Immature natural killer cell (primary cell): ENCODE data around the gene PLG. TPM values are rescaled to one million over a fixed set of nuclear protein-coding genes. Genes with fewer than 3 reads are reported as not detected.
"Not testable (repeated sequence)": the region's sequence is repeated elsewhere in the genome, so short reads cannot be mapped to it uniquely, and the experiment has no call there.

Experiments used
- DNase-seq, 3 donors: peaks; one replicate each; pipeline ENCODE4 v3.0.0; 2022; ENCODE audit warnings: mixed read lengths in 1 of 3
- H3K27ac Mint-ChIP-seq, 6 donors: one replicate each; pipeline ENCODE4 v1.8.0; 2020; ENCODE audit warnings: mixed read lengths in 6 of 6, mild to moderate bottlenecking in 5 of 6, inconsistent platforms in 4 of 6, moderate library complexity in 3 of 6
- H3K27me3 Mint-ChIP-seq, 3 donors: one replicate each; pipeline ENCODE4 v1.8.0; 2020 to 2021; ENCODE audit warnings: low read depth in 3 of 3, mild to moderate bottlenecking in 3 of 3, mixed read lengths in 3 of 3, moderate library complexity in 3 of 3, inconsistent platforms in 1 of 3
- H3K36me3 Mint-ChIP-seq, 3 donors: one replicate each; pipeline ENCODE4 v1.8.0; 2020; ENCODE audit warnings: mixed read lengths in 3 of 3, inconsistent platforms in 2 of 3, mild to moderate bottlenecking in 2 of 3
- H3K4me1 Mint-ChIP-seq, 2 donors: one replicate each; pipeline ENCODE4 v1.8.0; 2020; ENCODE audit warnings: inconsistent platforms in 2 of 2, mild to moderate bottlenecking in 2 of 2, mixed read lengths in 2 of 2, moderate library complexity in 1 of 2
- H3K4me3 Mint-ChIP-seq, 5 donors: one replicate each; pipeline ENCODE4 v1.8.0; 2020; ENCODE audit warnings: mild to moderate bottlenecking in 5 of 5, mixed read lengths in 5 of 5, inconsistent platforms in 3 of 5, moderate library complexity in 3 of 5
- H3K9me3 Mint-ChIP-seq, 6 donors: one replicate each; pipeline ENCODE4 v1.8.0; 2020; ENCODE audit warnings: mild to moderate bottlenecking in 6 of 6, mixed read lengths in 6 of 6, inconsistent platforms in 4 of 6, moderate library complexity in 3 of 6
- polyA plus RNA-seq, 3 donors: library from polyadenylated mRNA; unstranded; fragments of 300-500 nt; fragmentation: Illumina TruSeq; gene quantifications; one replicate each; pipeline ENCODE4 v1.2.3, GENCODE V29; 2021

PLG gene
- polyA plus RNA-seq, 3 donors from 2014 or later, result not detected

DNA sequence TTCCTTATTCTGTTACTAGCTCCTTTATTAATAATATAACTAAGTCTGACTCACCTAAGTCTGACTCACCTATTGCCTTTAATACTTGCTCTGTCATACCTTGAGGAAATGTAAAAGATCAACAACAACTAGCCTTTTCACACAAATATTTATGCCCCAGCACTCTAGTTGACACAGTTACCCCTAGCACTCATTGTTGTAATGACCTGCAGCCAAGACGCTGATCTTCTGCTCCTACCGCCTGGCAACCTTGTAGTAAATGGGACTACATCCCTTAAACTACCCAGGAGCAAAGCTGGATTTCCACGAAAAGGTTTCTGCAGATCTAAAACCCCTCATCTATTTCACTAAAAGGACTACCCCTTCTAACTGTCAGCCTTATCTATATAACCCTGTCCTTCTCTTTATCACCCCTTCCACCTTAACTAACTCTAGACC lies 90.0 kb downstream of the PLG start:
- no peak overlapping the region for H3K27ac Mint-ChIP-seq
- H3K4me3 Mint-ChIP-seq, result no peak overlapping the region
- peaks cover 0 to 3% (median 3%) of the 10 kb centered on the region in 3 donors for H3K27me3 Mint-ChIP-seq

DNA sequence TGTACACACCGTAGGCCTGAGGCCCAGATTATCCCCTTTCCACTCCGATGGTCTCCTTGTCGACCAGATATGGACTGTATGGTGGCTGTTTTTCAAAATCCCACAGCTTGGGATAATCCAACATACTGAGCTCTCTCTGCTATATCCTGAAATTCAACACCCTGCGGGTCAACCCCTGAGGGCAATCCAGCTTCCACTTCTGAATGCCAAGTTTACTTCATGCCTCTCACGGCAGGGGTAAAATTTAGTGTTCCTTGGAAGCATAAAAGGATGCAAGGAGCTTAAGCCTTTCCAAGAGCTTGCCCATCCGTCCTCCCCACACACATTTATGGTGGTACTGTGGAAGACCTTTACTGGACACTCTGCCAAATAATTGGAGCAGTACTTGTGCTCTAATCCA lies 90.7 kb downstream of the PLG start:
- H3K36me3 Mint-ChIP-seq, result no peaks in the 10 kb centered on the region
- H3K27ac Mint-ChIP-seq, result no peak overlapping the region
- DNase-seq, result no peak
- H3K4me3 Mint-ChIP-seq, result no peak overlapping the region
- peaks cover 4 to 13% (median 9%) of the 10 kb centered on the region in 6 donors for H3K9me3 Mint-ChIP-seq
- H3K27me3 Mint-ChIP-seq, result peaks cover 0 to 3% (median 3%) of the 10 kb centered on the region in 3 donors
- H3K4me1 Mint-ChIP-seq, result no peaks in the 10 kb centered on the region

More for the DNA sequence above, 90.0 kb downstream of the PLG start:
- DNase-seq, result no peak
- Mint-ChIP-seq H3K36me3 (no peaks in the 10 kb centered on the region), H3K9me3 (peaks cover 4 to 18% (median 9%) of the 10 kb centered on the region in 6 donors), H3K4me1 (no peaks in the 10 kb centered on the region)

DNA sequence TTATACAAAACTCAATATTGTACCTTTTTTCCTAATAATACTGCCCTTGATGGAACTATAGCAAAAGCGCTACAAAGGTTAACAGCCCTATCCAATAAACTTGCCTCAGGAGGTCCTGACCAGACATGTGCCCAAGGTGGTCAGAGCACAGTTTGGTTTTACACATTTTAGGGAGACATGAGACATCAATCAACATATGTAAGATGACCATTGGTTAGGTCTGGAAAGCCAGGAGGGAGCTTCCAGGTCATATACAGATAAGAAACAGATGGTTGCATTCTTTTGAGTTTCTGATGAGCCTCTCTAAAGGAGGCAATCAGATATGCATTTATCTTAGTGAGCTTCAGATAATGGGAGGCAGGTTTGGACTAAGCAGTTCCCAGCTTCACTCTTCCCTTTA lies 91.6 kb downstream of the PLG start:
- Mint-ChIP-seq H3K4me1 (no peaks in the 10 kb centered on the region), H3K36me3 (no peaks in the 10 kb centered on the region), H3K9me3 (peaks cover 2 to 9% (median 7%) of the 10 kb centered on the region in 6 donors), H3K27ac (no peak overlapping the region), H3K4me3 (no peak overlapping the region), H3K27me3 (peaks cover 0 to 3% (median 3%) of the 10 kb centered on the region in 3 donors)
- no peak for DNase-seq

DNA sequence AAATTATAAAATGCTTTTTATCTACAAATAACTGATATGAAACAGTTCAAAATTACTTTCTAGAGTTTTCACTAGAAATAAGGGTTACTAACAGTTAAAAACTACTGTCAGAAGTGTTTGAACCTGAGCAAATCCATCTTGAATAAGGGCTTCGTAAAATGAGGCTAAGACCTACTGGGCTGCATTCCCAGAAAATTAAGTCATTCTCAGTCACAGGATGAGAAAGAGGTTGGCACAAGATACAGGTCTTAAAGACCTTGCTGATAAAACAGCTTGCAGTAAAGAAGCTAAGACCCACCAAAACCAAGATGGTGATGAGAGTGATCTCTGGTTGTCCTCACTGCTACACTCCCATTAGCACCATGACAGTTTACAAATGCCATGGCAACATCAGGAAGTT lies 93.7 kb downstream of the PLG start:
- Mint-ChIP-seq H3K27ac (no peak overlapping the region), H3K27me3 (peaks cover 0 to 3% (median 0%) of the 10 kb centered on the region in 3 donors), H3K9me3 (peaks cover 0 to 8% (median 1%) of the 10 kb centered on the region in 6 donors), H3K4me3 (no peak overlapping the region), H3K36me3 (no peaks in the 10 kb centered on the region), H3K4me1 (no peaks in the 10 kb centered on the region)
- no peak for DNase-seq

DNA sequence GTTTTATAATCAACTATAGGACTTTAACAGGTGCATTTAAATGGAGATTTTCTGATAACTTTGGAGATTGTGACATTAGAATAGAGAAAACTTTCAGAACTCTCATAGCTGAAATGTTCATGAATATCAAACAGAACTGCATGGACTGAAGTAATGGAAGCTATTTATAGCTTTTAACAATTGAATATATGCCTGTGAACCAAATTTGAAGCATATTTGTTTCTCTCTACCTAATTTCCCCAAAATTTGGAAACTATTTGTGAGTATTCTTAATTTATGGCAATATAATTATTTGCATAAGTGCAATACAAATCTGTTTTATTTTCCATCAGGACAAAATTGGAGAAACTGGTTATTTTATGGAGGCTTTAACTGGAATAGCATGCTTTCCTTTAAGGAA lies 96.6 kb downstream of the PLG start:
- Mint-ChIP-seq H3K27ac (no peak overlapping the region), H3K27me3 (peaks cover 0 to 5% (median under 1%) of the 10 kb centered on the region in 3 donors), H3K4me3 (no peak overlapping the region), H3K4me1 (no peaks in the 10 kb centered on the region), H3K36me3 (no peaks in the 10 kb centered on the region), H3K9me3 (peaks cover 0 to 5% (median 0%) of the 10 kb centered on the region in 6 donors)
- DNase-seq, result no peak

DNA sequence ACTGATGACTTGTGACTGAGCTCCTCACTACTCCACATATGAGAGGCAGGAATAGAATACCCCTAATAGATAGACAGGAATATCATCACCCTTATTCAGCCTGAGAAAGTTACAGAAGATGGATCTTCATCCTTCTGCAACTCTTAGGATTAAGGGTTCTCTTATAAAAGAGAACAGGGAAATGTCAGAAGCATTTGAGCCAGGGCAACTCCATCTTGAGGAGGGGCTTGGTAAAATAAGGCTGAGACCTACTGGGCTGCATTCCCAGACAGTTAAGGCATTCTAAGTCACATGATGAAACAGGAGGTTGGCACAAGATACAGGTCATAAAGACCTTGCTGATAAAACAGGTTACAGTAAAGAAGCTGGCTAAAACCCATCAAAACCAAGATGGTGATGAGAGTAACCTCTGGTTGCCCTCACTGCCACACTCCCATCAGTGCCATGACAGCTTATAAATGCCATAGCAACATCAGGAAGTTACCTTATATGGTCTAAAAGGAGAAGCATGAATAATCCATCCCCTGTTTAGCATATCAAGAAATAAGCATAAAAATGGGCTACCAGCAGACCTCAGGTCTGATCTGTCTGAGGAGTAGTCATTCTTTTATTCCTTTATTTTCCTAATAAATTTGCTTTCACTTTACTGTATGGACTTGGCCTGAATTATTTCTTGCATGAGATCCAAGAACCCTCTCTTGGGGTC lies 97.9 kb downstream of the PLG start:
- no peak for DNase-seq
- no peak overlapping the region for H3K27ac Mint-ChIP-seq
- H3K4me3 Mint-ChIP-seq, result no peak overlapping the region
- H3K9me3 Mint-ChIP-seq, result peaks cover 0 to 5% (median 0%) of the 10 kb centered on the region in 6 donors
- H3K4me1 Mint-ChIP-seq, result no peaks in the 10 kb centered on the region
- peaks cover 0 to 5% (median 2%) of the 10 kb centered on the region in 3 donors for H3K27me3 Mint-ChIP-seq
- H3K36me3 Mint-ChIP-seq, result no peaks in the 10 kb centered on the region

DNA sequence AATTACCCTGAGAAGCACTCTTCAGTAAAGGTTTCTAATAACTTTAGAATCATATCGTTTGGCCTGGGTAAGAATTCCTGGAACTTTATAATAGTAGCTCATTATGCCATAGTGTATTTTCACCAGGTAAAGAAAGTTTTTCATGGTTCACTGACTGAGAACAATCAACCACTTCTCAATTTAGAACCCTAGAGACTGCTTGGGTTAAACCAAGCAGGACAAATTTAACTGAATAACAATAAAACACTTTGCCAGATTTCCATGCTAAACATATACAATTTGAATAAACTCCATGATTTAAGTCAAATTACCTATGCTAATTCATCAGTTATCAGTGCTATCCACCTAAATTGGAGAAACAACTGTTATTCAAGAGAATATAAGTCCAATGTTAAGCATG lies 99.4 kb downstream of the PLG start:
- Mint-ChIP-seq H3K4me3 (no peak overlapping the region), H3K4me1 (no peaks in the 10 kb centered on the region), H3K9me3 (peaks cover 0 to 6% (median 1%) of the 10 kb centered on the region in 6 donors), H3K27me3 (peaks cover 2 to 5% (median 4%) of the 10 kb centered on the region in 3 donors), H3K27ac (no peak overlapping the region), H3K36me3 (no peaks in the 10 kb centered on the region)
- no peak for DNase-seq

DNA sequence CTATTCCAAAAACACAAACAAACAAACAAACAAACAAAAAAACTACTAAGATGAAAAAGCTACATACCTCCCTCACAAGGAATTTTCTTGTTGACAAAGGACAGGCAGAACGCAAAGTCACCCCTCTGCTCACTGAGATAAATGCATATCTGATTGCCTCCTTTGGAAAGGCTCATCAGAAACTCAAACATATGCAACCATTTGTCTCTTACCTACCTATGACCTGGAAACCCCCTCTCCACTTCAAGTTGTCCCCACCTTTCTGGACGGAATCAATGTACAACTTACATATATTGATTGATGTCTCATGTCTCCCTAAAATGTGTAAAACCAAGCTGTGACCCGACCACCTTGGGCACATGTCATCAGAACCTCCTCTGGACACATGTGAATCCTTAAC lies 100.0 kb downstream of the PLG start:
- not testable (repeated sequence) for DNase-seq, H3K9me3 Mint-ChIP-seq, H3K27ac Mint-ChIP-seq, H3K36me3 Mint-ChIP-seq, H3K4me1 Mint-ChIP-seq, H3K27me3 Mint-ChIP-seq, H3K4me3 Mint-ChIP-seq

Other genes with a start within 250 kb of the PLG start
- not detected for gene LPA, start 38.0 kb upstream of the PLG start, polyA plus RNA-seq